HG02970 (cell line): Measurements from ENCODE around the gene SLC7A5.
"Not testable (repeated sequence)": the region's sequence is repeated elsewhere in the genome, so short reads cannot be mapped to it uniquely, and the experiment has no call there.

Source experiments
- ATAC-seq: cut with Tn5 transposase; IDR thresholded peaks from one replicate; pipeline ENCODE4 v1.9.1; 2021; ENCODE audit warnings: mild to moderate bottlenecking, moderate library complexity, moderate number of reproducible peaks; ENCODE audit not compliant: unreplicated experiment, low FRiP score

The SLC7A5 gene

DNA sequence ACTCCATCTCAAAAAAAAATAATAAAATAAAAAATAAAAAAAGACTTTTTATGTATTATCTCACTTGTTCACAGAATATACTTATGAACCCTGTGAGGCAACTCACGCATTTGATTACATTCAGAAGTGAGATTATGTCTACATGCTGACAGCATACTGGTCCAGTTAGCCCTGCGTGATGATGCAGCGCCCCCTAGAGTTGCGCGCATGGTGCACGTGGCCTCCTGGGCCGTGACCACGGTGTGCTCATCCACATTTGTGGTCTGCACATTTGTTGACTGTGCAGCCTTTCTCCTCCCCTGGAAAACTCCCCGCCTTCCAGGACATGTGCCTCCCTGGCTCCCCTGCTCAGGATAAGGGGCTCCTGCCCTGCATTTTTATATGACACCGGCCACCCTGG, 20.5 kb upstream of the SLC7A5 start:
- not testable (repeated sequence) for ATAC-seq

DNA sequence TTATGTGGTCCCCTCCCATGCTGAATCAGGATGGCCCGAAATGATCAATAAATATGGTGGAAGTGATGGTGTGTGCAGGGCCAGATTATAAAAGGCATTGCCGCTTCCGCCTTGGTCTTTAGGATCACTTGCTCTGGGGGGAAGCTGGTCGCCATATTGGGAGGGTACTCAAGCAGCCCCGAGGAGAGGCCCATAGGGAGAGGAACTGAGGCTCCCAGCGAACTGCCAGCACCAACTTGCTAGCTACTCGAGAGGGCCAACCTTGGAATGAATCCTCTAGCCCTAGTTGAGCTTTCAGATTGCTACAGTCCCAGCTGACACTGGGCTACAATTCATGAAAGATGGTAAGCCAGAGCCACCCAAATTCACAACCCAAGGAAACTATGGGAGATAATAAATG, 19.0 kb upstream of the SLC7A5 start:
- not testable (repeated sequence) for ATAC-seq

DNA sequence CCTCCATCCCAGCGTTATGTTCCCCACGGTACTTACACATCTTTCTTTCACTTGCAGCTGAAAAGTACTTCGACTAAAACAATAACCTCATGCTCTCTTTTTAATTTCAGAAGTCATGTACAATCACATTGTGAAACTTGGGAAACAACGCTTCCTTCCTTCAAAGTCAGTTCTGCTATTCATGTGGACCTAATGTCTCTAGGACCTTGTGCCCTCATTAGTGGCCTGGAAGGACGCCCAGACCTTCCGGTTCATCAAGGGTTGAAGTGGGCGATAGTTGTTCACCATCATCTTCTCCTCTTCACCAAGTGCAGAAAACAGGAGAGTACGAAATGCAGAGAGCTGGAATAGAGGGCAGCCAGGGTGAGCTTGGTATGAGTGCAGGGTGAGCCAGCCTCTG, 18.6 kb upstream of the SLC7A5 start:
- not testable (repeated sequence) for ATAC-seq

DNA sequence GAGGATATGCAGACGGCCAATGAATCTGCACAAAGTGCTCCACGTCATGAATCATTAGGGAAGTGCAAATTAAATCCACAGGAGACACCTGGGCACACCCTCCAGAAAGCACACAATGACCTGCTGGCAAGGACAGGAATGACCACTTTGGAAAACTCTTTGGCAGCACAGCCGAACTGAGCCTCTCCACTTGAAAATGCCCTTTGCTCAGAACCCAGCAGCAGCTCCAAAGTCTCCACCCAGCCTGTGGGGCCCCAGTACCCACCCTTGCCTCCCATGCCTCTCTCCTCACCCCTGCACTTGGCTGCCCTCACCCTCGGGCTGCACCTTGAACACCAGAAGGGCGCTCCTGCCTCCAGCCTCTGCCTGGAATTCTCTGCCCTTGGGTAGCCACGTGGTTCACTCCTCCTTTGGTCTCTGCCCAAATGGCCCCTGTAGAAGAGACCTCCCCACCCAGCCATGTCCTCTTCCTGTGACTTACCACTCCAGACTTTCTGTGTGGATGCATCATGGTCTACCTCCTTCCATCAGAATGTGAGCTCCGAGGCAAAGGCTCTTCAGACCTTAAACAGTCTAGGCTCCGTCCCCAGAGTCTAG, 16.2 kb upstream of the SLC7A5 start:
- not testable (repeated sequence) for ATAC-seq

DNA sequence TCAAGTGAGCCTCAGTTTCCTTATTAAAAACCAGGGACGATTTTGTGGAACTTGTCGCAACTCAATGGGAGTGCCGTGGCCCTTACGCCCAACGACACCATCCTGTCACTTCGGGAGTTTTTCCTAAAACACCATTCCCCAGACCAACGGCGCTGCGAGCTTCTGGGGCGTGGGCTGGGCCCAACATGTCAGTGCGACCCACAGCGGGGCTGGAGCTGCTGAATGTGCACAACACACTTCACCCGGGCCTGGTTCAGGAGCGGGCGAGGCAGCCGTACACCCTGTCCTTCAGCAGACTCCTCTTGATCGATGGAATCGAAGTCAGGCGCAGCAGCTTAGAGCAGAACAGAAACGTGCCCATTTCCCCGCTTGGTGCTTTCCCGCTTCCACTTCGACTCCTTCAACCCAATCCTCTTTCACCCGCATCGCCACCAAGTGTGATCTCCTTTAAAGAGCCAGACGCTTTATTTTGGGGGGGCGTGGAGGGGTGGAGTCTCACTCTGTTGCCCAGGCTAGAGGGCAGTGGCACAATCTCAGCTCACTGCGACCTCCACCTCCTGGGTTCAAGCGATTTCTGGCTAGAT, 13.2 kb upstream of the SLC7A5 start:
- no peak for ATAC-seq

DNA sequence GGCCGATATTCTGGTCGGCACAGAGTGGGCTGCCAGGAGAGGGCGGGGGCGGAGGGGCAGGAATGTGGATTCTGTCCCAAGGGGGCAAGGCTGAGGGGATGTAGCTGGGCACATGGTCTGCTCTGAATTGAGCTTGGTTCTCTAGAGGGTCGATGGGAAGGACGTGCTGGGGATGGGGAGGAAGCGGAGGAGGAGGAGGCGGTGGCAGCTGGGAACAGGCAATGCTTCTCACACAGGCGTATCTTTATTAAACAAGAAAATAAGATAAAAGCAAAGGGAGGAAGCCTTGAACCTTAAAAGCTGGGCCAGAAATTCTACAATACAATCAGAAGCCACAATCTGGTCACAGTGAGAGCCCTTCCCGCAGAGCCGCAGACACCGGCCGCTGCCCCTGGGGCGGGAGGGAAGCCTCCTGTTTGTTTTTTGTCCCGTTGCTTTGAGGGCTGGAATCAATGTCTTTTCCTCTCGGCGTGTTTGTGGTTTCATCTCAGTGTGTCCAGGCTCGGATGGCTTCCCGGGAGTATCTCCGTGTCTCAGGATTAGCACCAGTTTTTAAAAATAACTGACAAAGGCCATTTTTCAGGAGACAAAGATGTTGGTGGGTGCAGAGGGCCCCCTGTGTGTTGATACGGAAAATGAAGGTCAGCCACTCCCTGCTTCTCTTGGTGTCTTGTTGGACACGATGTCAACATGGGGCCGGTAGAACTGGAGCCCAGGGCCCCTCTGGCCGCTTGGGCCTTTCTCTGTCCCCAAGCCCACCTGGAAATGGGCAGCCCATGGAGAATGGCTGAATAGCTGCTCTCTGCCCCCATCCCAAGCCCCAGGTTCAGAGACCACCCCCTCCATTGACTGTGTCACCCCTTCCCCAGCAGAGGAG, 12.3 kb upstream of the SLC7A5 start:
- no peak for ATAC-seq

DNA sequence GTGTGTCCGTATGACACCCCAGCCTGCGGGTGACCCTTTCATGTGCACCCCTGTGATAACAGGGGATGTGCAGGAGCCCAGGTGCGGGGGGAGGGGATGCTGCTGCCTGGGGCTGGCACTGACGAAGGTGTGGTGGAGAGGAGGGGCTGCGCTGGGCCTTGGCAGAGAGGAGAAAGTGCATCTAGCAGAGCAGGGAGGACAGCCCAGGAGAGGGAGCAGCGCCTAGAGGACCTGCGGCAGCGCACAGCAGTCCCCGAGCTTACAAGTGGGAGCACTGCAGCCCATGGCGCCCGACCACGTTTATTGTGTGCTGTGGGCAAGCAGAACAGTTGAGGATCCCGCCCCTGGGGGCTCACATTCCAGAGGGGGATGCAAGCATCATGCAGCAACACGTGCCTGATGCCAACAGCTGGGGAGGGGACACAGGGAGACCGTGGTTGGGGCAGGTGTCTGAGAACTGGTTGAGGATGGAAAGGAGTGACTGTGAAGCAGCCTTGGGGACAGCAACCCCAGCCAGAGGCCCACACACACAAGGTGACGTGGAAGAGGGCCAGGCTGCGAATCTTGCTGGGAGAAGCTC, 10.9 kb upstream of the SLC7A5 start:
- ATAC-seq, result no peak

DNA sequence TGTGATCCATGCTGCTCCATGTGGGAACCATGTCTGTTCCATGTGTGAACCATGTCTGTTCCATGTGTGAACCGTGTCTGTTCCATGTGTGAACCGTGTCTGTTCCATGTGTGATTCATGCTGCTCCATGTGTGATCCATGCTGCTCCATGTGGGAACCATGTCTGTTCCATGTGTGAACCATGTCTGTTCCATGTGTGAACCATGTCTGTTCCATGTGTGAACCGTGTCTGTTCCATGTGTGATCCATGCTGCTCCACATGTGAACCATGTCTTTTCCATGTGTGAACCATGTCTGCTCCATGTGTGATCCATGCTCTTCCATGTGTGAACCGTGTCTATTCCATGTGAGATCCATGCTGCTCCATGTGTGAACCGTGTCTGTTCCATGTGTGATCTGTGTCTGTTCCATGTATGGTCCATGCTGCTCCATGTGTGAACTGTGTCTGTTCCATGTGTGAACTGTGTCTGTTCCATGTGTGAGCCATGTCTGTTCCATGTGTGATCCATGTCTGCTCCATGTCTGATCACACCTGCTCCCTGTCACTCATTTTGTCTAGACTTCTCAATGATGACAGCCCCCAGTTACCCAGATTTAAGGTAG, 10.2 kb upstream of the SLC7A5 start:
- ATAC-seq, result not testable (repeated sequence)

DNA sequence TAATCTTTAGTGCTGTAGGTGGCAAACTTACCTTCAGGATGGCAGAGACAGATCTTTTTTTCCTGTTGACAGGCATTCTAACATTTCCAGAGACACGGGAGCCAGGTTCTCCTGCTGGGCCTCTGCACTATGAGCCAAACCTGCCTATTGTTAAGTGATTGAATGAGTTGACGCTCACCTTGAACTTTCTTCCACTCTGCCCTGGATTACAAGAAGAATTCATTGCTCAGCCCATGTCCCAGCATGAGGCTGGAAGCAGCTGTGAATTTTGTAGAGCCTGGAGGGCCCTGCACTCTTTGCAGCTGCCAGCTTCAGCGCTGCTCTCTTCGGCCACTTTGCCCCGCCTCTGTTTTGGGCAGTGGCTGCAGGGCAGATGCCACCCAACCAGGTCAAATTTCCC, 9.4 kb upstream of the SLC7A5 start:
- no peak for ATAC-seq

DNA sequence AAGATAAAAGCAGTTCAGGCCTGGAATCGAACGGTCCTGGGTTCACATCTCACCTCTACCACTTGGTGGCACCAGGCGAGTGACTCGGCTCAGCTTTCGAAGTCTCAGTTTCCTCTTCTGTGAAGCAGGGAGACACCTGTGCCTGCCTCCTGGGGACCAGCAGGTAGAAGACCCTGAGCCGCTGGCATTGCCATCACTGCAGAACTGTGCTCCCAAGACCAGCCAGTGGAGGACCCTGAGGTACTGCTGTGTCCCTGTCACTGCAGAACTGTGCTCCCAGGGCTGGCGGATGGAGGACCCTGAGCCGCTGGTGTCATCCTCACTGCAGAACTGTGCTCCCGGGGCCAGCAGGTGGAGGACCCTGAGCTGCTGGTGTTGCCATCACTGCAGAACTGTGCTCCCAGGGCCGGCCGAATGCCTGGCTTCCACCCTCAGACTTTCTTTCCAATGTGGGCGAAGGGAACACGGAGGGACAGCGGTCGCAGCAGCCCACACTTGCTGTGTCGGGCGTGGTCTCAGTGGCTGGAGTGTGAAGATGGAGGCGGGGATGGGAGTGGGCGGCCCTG, 8.7 kb upstream of the SLC7A5 start:
- no peak for ATAC-seq

DNA sequence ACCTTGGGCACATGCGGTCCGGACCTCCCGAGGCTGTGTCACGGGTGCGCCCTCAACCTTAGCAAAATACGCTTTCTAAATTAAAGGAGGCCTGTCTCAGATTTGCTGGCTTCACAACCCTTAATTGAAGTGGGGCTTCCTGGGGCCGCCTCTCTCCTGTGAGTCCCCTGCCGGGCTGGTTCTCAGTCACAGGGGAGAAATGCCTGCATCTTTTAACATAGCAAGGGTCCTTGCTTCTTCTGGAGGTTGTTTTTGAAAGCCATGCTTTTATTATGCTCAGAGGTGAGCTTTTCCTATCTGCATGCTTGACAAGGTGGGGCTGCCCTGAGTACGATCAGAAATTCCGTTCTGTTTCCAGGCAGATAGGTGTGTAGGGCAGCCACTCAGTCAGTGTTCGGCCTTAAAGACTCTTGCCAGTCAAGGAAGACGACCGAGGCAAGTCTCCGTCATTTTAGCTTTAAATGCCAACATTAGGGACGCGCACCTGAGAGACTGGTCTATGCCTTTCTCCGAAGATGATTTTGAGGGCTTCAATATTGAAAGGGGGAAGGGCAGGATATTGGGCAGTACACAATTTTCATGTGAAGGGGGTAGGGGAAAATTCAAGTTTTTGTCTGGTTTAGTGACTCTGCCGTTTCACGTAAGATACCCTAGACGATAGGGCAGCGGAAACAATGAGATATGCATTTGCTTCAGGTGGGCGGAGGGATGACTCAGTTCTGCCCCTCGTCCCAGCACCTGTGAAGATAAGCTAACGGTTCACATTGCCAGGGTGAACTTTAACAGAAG, 5.5 kb upstream of the SLC7A5 start:
- no peak for ATAC-seq

DNA sequence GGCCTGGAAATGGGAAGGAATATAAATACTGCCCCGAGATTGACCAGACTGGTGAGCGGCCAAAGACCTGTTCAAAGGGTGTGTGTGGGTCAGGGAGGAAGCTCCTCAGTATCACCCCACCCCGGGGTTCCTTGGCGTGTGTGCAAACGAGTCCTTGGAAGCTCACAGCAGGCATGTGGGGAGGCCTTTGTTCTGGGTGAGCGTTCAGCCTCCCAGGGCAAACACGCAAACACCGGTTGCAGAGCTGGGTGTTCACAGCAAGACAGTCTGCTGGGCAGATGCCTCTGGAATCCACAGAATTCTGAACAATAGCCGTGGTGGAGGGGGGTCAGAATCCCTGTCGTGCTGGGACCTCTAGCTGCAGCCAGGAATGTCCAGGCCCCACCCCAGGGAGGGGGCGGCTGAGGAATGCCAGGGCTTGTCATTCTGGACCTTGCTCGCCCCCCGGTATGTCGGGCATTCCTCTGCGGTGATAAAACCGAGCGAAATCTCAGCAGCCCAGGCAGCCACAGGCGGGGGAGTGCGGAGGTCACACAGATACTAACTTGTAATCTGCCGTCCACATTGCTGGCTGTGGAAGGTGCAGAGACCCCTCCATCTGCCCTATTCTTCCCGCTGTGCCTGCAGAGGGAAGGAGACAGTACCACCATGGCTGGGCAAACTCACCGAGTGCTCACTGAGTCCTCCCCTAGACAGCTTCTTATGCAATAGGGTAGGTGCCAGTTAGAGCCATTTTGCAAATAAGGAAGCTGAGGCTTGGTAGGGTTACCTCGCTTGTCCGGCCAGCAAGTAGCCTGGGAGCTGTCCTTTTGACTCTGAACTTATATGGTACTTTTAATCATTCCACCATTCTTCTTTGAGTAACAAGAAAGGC, 1.3 kb upstream of the SLC7A5 start:
- ATAC-seq, result not testable (repeated sequence)

DNA sequence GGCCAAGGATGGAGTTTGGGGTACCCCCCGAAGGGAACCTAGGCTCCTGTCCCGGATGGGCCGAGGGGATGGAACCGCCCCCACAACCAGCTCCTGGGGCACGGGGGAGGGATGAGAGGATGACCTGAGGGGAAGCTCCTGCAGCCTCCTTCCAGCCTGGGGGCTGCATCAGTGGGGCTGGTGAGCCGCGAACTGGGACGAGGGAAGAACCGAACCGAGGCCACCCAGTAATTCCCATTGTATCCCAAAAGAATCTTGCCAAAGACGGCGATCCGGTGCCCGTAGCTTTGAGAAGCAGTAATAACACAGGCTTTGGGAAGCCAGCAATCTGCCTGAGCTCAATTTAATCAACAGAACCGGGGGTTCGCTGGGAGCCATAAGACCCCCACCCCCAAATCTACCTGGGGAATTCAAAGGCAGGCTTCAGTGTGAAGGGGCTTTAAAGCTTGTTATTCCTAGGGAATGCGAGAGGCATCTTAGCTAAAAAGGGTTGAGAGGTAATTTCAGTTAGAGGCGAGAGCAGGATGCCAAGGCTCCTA, 641 bp upstream of the SLC7A5 start:
- not testable (repeated sequence) for ATAC-seq

DNA sequence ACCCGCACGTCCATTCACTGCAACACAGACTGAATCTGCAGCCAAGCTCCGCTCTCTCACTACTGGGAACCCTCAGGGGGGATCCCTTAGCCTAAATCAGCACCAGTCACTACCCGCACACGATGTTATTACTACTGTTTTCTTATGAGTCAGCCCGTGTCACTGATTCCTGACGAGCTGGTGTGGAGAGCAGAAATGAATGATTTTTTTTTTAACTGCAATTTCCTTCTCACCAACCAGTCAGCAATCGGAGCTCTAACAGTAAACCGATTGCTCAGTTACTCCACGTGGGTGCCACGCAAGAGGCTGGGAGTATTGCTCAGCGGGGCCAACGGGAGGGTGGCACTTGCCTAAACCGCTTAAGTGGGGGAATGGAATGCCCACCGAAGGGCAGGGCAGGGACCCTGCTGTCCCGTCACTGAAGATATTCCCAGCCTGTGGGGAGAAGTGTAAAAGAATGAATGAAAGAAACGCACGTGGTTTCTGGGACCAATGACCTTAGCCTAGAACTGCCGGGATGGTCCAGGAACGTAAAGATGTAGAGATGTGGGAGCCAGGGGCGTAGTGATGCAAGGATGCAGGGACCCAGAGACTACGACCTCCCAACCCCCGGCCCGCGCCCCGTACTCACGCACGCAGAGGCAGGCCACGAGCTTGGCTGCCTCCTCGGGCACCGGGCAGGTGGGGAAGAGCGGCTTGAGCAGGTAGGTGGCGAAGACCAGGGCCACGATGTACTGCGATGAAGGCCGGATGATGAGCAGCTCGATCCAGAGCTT, 865 bp downstream of the SLC7A5 start:
- peak; percentile 17 for ATAC-seq

DNA sequence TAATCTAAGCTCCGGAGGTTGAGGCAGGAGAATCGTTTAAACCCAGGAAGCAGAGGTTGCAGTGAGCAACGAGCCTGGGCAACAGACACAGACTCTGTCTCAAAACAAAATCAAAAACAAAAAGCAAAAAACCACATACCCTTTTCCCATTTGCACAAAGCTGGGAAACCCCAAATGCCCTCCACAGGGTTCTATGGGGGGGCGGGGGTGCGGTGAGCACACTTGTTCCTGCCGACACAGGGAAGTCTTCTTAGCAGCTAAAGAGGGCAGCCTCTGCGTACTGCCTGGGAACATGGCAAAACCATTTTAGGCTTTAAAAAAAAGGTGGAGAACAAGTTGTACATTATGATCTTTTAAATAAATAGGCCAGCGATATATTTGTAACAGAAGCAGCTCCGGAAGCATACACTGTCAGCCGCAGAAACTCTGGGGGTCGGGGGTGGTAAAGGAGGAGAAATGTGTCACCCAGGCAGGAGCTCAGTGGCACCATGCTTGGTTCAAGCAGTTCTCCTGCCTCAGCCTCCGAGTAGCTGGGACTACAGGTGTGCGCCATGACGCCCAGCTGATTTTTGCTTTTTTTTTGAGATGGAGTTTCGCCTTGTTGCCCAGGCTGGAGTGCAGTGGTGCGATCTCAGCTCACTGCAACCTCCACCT, 3.3 kb downstream of the SLC7A5 start:
- not testable (repeated sequence) for ATAC-seq

DNA sequence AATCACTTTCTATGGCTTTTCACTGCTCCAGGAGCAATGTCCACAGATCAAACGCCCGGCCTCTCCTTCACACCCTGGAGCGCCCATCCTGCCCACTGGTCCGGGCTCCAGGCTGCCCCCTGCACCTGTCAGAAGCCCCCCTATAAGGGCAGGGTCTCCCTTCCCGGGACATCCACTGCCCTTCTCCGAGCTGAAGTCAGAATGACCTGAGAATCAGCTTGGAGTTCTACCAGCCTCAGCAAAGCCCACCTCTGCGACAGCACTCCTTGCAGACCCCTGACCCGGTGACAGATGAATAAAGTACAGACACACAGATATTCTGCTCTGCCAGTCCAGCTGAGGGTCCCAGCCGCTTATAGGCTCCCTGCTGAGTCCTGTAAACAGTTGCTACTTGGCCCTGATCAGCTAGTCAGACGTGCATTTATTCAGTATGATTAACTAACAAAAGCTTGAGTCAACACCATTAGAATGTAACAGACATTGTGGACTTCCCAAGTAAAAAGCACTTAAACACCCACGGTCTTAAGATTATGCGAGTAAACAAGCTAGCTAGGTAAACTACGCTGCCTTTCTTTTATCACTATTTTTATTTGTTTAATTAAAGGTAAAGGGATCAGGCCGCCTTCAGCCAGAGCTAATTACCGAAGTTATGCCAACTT, 4.8 kb downstream of the SLC7A5 start:
- no peak for ATAC-seq

DNA sequence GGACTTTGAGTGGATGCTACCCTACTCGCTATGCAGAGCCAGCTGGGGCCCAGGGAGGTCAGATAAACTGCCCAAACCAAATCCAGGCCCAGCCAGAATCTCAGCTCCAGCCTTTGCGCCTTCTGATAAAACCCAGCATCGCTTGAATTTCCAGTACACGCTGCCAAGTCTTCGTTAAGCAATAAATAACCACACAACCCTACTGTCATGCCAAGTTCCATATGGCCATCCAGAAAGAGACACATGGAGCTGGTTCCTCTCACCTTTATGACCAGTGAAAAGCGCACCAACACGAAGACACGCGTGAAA, 6.0 kb downstream of the SLC7A5 start:
- ATAC-seq, result not testable (repeated sequence)
